Fibroblast of villous mesenchyme (primary cell): ENCODE measurements around the gene ATG2B. TPM values are rescaled to one million over a fixed set of nuclear protein-coding genes. Genes with fewer than 3 reads are reported as not detected.

ENCODE experiments used
- DNase-seq: peaks from one replicate; pipeline ENCODE4 v3.0.0-alpha.2; 2010; ENCODE audit warnings: low read depth
- H3K4me3 ChIP-seq: 2 replicates; pipeline ENCODE4 v1.5.1; 2011; ENCODE audit warnings: low read depth, mild to moderate bottlenecking, low read length
- total RNA-seq: library from RNA; depleted of rRNA; stranded (reverse); fragments of >200 nt; gene quantifications from 2 replicates; pipeline ENCODE4 v1.2.3, GENCODE V29; 2012
- TF ChIP-seq, protein P1 (sequence below): IDR thresholded peaks from 2 replicates; pipeline ENCODE4 v1.5.1; 2012; ENCODE audit warnings: low read depth, mild to moderate bottlenecking, low read length; ENCODE audit not compliant: insufficient read depth

The ATG2B gene
- total RNA-seq, 1 donor: 32.4 TPM

DNA sequence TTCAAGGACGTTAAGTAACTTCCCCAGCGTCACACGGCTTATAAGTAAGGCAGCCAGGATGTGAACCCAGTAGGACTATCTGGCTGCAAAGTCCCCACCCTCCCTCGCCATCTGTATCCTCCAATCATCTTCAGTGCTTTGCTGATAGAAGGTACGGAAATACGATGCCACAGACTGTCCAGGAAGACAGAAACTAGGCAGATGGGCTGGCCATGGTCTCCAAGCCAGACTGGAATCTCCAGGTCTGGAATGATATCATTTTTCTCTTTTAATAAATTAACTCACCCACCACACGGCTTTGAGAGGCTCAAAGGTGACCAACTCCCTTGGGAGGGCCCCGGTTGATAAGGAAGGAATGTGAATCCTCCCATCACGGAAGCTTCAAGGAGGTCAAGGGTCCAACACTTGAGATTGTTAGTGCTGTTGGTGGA lies 123.4 kb downstream of the ATG2B start:
- no peak overlapping the region for H3K4me3 ChIP-seq
- TF ChIP-seq, protein P1, sequence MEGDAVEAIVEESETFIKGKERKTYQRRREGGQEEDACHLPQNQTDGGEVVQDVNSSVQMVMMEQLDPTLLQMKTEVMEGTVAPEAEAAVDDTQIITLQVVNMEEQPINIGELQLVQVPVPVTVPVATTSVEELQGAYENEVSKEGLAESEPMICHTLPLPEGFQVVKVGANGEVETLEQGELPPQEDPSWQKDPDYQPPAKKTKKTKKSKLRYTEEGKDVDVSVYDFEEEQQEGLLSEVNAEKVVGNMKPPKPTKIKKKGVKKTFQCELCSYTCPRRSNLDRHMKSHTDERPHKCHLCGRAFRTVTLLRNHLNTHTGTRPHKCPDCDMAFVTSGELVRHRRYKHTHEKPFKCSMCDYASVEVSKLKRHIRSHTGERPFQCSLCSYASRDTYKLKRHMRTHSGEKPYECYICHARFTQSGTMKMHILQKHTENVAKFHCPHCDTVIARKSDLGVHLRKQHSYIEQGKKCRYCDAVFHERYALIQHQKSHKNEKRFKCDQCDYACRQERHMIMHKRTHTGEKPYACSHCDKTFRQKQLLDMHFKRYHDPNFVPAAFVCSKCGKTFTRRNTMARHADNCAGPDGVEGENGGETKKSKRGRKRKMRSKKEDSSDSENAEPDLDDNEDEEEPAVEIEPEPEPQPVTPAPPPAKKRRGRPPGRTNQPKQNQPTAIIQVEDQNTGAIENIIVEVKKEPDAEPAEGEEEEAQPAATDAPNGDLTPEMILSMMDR: no peak
- no peak for DNase-seq

DNA sequence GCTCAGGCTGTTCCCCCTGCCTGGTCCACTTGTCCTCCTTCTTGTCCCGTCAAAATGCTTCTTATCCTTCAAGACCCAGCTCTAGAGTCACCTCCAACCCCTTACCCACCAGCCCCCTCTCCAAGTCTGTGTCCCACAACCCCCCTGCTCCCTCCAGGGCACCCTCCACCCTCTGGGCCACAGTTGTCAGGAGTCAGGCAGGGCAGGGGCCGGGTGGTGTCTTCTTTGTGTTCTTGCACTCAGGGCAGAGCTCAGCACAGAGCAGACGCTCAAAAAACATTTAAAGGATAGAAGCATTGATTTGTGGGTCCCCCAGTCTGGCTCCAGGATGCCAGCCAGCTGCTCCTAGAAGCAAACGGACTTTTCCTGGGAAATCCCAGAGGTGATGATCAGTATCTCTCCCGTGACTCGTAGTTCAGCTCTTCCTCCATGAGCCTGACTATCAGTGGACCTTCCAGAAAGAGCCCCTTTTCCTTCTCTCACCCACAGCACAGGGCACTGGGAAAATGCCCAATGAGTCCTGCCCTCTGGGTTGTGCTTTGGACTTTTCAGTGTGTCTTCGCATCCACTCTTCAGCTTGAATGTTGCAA lies 124.4 kb downstream of the ATG2B start:
- H3K4me3 ChIP-seq: no peak overlapping the region
- TF ChIP-seq, protein P1: no peak
- no peak for DNase-seq

DNA sequence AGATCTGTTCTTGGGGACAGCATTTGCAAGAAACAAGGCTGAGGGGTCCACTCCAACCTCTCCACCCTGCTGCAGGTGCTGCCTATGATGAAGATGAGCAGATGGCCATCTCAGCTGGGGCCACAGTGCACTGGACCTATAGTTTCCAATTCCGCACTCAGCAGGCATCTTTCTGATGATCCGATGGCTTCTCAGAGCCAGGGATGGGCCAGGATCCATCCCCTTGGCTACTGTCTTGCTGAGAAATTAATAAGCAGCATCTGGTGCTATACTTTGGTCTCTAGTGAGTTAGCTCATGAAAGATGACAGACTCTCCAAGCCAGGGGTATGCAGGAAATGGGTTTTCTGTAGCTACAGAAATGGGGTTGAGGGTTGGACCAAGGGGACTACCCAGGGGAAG lies 125.5 kb downstream of the ATG2B start:
- TF ChIP-seq, protein P1: no peak
- H3K4me3 ChIP-seq: no peak overlapping the region

DNA sequence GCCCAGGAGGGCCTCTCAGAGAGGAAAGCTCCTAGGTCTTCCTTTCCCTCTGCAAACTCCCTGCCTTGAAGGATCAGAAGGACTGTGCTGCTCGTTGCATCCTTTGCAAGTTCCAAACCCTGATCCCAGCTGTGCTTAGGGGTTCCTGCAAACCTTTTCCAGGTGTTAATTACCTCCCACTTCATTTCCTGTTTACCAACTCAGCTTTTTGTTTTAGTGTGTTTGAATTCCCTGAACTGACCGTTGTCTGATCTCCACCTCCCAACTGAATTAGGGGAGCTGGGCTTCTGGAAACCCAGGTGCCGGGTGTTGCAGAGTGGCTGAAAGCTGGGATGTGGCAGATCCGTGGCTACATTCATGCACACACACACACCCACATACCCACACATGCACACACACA lies 127.7 kb downstream of the ATG2B start:
- TF ChIP-seq, protein P1: no peak
- H3K4me3 ChIP-seq: no peak overlapping the region
- no peak for DNase-seq

More for the DNA sequence above, 125.5 kb downstream of the ATG2B start:
- DNase-seq: no peak

DNA sequence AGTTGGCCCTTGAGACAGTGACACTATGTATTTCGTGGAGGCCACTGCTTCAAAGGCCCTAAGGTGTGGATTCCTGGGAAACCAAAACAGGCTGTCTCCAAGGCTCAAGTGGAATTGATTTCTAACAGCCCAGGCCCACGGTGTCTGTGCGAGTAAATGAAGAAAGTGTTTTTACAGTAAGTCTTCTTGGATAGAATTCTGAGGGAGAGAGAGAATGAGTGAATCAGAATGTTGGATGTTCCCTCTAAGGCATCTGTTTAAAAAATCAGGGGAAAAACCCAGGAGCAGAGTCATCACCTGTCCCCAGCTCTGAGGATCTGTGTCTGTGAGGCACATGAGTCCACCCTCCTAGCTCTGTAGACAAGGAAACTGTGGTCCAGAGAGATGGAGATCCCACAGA lies 129.5 kb downstream of the ATG2B start:
- no peak for DNase-seq
- TF ChIP-seq, protein P1: no peak
- H3K4me3 ChIP-seq: no peak overlapping the region

DNA sequence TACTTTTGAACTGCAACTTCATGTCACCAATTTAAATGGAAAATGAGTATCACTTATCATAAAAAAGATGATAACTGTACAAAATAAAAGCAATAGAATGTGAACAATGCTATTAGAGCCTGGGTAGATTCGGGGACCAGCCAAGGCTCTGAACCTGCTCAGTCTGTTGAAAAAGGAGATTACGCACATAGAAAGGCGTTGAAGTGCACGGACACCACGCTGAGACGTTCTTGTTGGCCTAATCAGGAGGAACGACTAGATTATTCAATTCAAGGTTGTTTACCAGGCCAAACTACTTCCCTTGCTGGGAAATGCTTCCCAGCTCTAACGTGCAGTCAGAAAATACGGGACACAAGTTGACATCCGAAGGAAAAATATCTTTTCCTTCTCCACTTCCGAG lies 130.6 kb downstream of the ATG2B start:
- DNase-seq: no peak
- no peak overlapping the region for H3K4me3 ChIP-seq
- TF ChIP-seq, protein P1: no peak
